H1 (cell line): ENCODE data around the gene LRRC74A. TPM values are rescaled to one million over a fixed set of nuclear protein-coding genes. Genes with fewer than 3 reads are reported as not detected.

Experiments
- CTCF ChIA-PET: fragments of 300-600 bp; sonication (Branson Sonifier 250); formaldehyde crosslinking; loops from one replicate; lab custom pipeline; 2021; ENCODE audit not compliant: partially characterized antibody; lab: Charles Lee
- POLR2A ChIA-PET: fragments of 300-600 bp; sonication (Branson Sonifier 250); formaldehyde crosslinking; loops from one replicate; lab custom pipeline; 2021; ENCODE audit warnings: inconsistent platforms; ENCODE audit not compliant: partially characterized antibody; lab: Charles Lee
- DNase-seq, 2 experiments: peaks; one replicate each; pipeline versions ENCODE4 v3.0.0 to v3.0.0-alpha.2; 2010 to 2022; ENCODE audit warnings: low spot score in 2 of 2, low read depth in 1 of 2, mixed read lengths in 1 of 2
- FAIRE-seq: peaks from 2 replicates; lab custom pipeline; 2011; peaks lifted over from hg19 to GRCh38; lab: Jason Lieb, UNC
- H2AFZ ChIP-seq: 2 replicates; pipeline ENCODE4 v1.8.1; 2012; ENCODE audit warnings: low read length, inconsistent platforms
- H2AK5ac ChIP-seq: 2 replicates; pipeline ENCODE4 v1.6.1; 2013; ENCODE audit warnings: low read depth, low read length
- H2BK120ac ChIP-seq: replicated peaks from 2 replicates; pipeline ENCODE3; 2013; ENCODE audit warnings: low read depth, low read length, inconsistent platforms
- H2BK12ac ChIP-seq: 2 replicates; pipeline ENCODE4 v1.6.1; 2013; ENCODE audit warnings: low read depth, low read length
- H2BK15ac ChIP-seq: 2 replicates; pipeline ENCODE4 v1.6.1; 2013; ENCODE audit warnings: low read length
- H2BK20ac ChIP-seq: 2 replicates; pipeline ENCODE4 v1.6.1; 2013; ENCODE audit warnings: low read length
- H2BK5ac ChIP-seq: 2 replicates; pipeline ENCODE4 v1.6.1; 2013; ENCODE audit warnings: low read depth, low read length
- H3K14ac ChIP-seq: 2 replicates; pipeline ENCODE4 v1.6.1; 2013; ENCODE audit warnings: inconsistent platforms; ENCODE audit not compliant: insufficient read length
- H3K18ac ChIP-seq: 2 replicates; pipeline ENCODE4 v1.6.1; 2013; ENCODE audit warnings: low read length; ENCODE audit errors: extremely low read depth
- H3K23ac ChIP-seq: 2 replicates; pipeline ENCODE4 v1.6.1; 2013; ENCODE audit warnings: inconsistent platforms; ENCODE audit not compliant: insufficient read length
- H3K23me2 ChIP-seq: 2 replicates; pipeline ENCODE4 v1.6.1; 2013; ENCODE audit warnings: low read depth, low read length
- H3K27ac ChIP-seq: 2 replicates; pipeline ENCODE4 v1.6.1; 2011; ENCODE audit warnings: low read depth, low read length, inconsistent platforms
- H3K27me3 ChIP-seq, 4 experiments: replicated peaks in 1 of 4; 1 replicate in 1 of 4; 2 replicates in 3 of 4; pipeline versions ENCODE4 v1.6.1 to v1.8.1; 2011 to 2013; ENCODE audit warnings: low read length in 3 of 4, mild to moderate bottlenecking in 3 of 4, inconsistent platforms in 2 of 4, mixed read lengths in 2 of 4, moderate library complexity in 1 of 4; ENCODE audit not compliant: control insufficient read depth in 3 of 4, insufficient read depth in 3 of 4; ENCODE audit errors: extremely low read depth in 1 of 4
- H3K36me3 ChIP-seq, 4 experiments: 2 replicates each; pipeline versions ENCODE4 v1.6.1 to v1.8.1; 2011 to 2013; ENCODE audit warnings: mild to moderate bottlenecking in 4 of 4, low read length in 3 of 4, moderate library complexity in 2 of 4, control low read depth in 1 of 4, inconsistent platforms in 1 of 4; ENCODE audit not compliant: insufficient read depth in 4 of 4, control insufficient read depth in 2 of 4
- H3K4ac ChIP-seq: replicated peaks from 2 replicates; pipeline ENCODE3; 2013; ENCODE audit warnings: low read length, low read depth, mixed read lengths, inconsistent platforms; ENCODE audit not compliant: insufficient read length
- H3K4me1 ChIP-seq, 4 experiments: replicated peaks in 1 of 4; 1 replicate in 1 of 4; 2 replicates in 3 of 4; pipeline versions ENCODE4 v1.6.1 to v1.8.1; 2011 to 2013; ENCODE audit warnings: low read length in 3 of 4, inconsistent platforms in 2 of 4, mixed read lengths in 1 of 4; ENCODE audit not compliant: insufficient read depth in 4 of 4, control insufficient read depth in 3 of 4
- H3K4me2 ChIP-seq, 2 experiments: 2 replicates each; pipeline versions ENCODE4 v1.6.1 to v1.8.1; 2011 to 2013; ENCODE audit warnings: low read depth in 2 of 2, low read length in 2 of 2, control low read depth in 1 of 2, inconsistent platforms in 1 of 2, mild to moderate bottlenecking in 1 of 2; ENCODE audit not compliant: insufficient read depth in 1 of 2
- H3K4me3 ChIP-seq, 4 experiments: fragments of 200-600, 300-600 bp in 1 of 4; sonication (generic), shearing (Covaris generic), sonication (Bioruptor Twin) in 1 of 4; 2 replicates each; pipeline versions ENCODE4 v1.5.1 to v1.8.1; 2011 to 2016; ENCODE audit warnings: low read length in 4 of 4, low read depth in 3 of 4, control low read depth in 2 of 4, inconsistent platforms in 2 of 4, mild to moderate bottlenecking in 2 of 4, mixed read lengths in 1 of 4, moderate library complexity in 1 of 4; ENCODE audit not compliant: insufficient read depth in 2 of 4; ENCODE audit errors: extremely low read depth in 1 of 4
- H3K56ac ChIP-seq: replicated peaks from 2 replicates; pipeline ENCODE3; 2013; ENCODE audit warnings: low read depth, mild to moderate bottlenecking, mixed read lengths, low read length, inconsistent platforms; ENCODE audit not compliant: insufficient read length
- H3K79me1 ChIP-seq: 2 replicates; pipeline ENCODE4 v1.6.1; 2013; ENCODE audit warnings: low read depth, low read length, control low read depth
- H3K79me2 ChIP-seq, 2 experiments: 2 replicates each; pipeline versions ENCODE4 v1.6.1 to v1.8.1; 2012 to 2013; ENCODE audit warnings: low read length in 2 of 2, mild to moderate bottlenecking in 2 of 2, inconsistent platforms in 1 of 2; ENCODE audit not compliant: insufficient read depth in 2 of 2, control insufficient read depth in 1 of 2
- H3K9ac ChIP-seq, 4 experiments: replicated peaks in 1 of 4; 1 replicate in 1 of 4; 2 replicates in 3 of 4; pipeline versions ENCODE4 v1.6.1 to v1.8.1; 2011 to 2013; ENCODE audit warnings: low read depth in 3 of 4, low read length in 3 of 4, control low read depth in 2 of 4, mild to moderate bottlenecking in 2 of 4, moderate library complexity in 2 of 4, inconsistent platforms in 1 of 4; ENCODE audit errors: extremely low read depth in 1 of 4
- H3K9me3 ChIP-seq, 2 experiments: 2 replicates each; pipeline versions ENCODE4 v1.6.1 to v1.8.1; 2012 to 2013; ENCODE audit warnings: mild to moderate bottlenecking in 2 of 2, moderate library complexity in 2 of 2, control low read depth in 1 of 2, inconsistent platforms in 1 of 2, low read depth in 1 of 2, low read length in 1 of 2, mixed read lengths in 1 of 2; ENCODE audit not compliant: insufficient read depth in 2 of 2
- H4K20me1 ChIP-seq, 2 experiments: replicated peaks in 1 of 2; 2 replicates each; pipeline versions ENCODE3 to v1.8.1; 2011 to 2013; ENCODE audit warnings: inconsistent platforms in 2 of 2, low read length in 2 of 2, mild to moderate bottlenecking in 1 of 2; ENCODE audit not compliant: insufficient read depth in 2 of 2, control insufficient read depth in 1 of 2
- H4K5ac ChIP-seq: 2 replicates; pipeline ENCODE4 v1.6.1; 2013; ENCODE audit warnings: low read length, low read depth, mixed read lengths, inconsistent platforms; ENCODE audit not compliant: insufficient read length
- H4K8ac ChIP-seq: 2 replicates; pipeline ENCODE4 v1.8.0; 2013; ENCODE audit warnings: mild to moderate bottlenecking, moderate library complexity, low read length, inconsistent platforms; ENCODE audit not compliant: insufficient read depth; ENCODE audit errors: extremely low read depth
- H4K91ac ChIP-seq: replicated peaks from 2 replicates; pipeline ENCODE3; 2013; ENCODE audit warnings: low read length, mixed read lengths, inconsistent platforms; ENCODE audit not compliant: insufficient read length
- SIX5 ChIP-seq: IDR thresholded peaks from 2 replicates; pipeline ENCODE4 v1.6.1; 2011; ENCODE audit warnings: mild to moderate bottlenecking, low read depth, low read length
- WGBS, 2 experiments: shearing (Covaris generic) in 1 of 2; methylation state at CpG; one replicate each; pipeline versions ENCODE4 v1.1.6 to v1.1.7; 2013 to 2015; ENCODE audit warnings: low lambda C conversion rate in 2 of 2, mixed read lengths in 2 of 2, inconsistent platforms in 1 of 2, low coverage in 1 of 2, missing lambda C conversion rate in 1 of 2; ENCODE audit not compliant: insufficient replicate concordance in 2 of 2, insufficient coverage in 1 of 2, insufficient read length in 1 of 2; ENCODE audit errors: extremely low coverage in 1 of 2, missing lambda C conversion rate in 1 of 2; 5-methylcytosine and 5-hydroxymethylcytosine counted together
- polyA plus RNA-seq, 7 experiments: library from polyadenylated mRNA; depleted of rRNA in 3 of 7; stranded (reverse) in 5 of 7; unstranded in 2 of 7; fragments of >200 nt in 5 of 7; fragments of 200-250 nt in 2 of 7; gene quantifications; 1 replicate in 5 of 7; 2 replicates in 1 of 7; 4 replicates in 1 of 7; pipeline versions ENCODE4 v1.2.1 to v1.2.3, GENCODE V29; 2011 to 2013; ENCODE audit warnings: missing spikeins in 2 of 7, mixed read lengths in 2 of 7
- total RNA-seq: library from RNA; stranded (reverse); fragmentation: NEBNext Ultra II Directional; extraction: Animal tissue kit (Norgen Biotek cat#: 25700); gene quantifications from 2 replicates; pipeline ENCODE4 v1.2.1, GENCODE V29; 2021

LRRC74A gene
- total and polyA plus RNA-seq, 2 of the 8 experiments (the other 6 are each of a cell fraction or from before 2014, with no cell fraction given): not detected

DNA sequence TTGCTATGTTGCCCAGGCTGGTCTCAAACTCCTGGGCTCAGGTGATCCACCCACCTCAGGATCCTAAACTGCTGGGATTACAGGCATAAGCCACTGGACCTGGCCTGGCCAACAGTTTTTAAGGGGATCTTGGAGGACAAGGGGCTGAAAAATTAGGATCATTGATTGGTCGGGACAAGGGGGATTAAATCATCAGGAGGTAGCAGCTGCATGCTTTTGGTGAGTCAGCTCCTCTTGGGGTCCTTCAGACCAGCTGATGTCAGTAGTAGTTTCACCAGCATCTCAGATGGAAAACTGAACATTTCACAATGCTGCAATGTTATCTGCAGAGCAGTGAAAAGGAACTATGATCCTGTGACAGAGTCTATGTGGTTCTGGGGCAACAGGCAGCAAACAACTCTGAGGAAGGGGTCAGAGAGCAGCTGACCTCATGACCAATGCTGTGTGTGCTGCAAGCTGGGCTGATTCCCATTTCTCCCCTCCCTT is 6.3 kb downstream of the LRRC74A start:
- Histone ChIP-seq H2BK12ac (no peak overlapping the region), H3K36me3 (no peaks in the 10 kb centered on the region), H3K9me3 (no peaks in the 10 kb centered on the region), H3K9ac (no peak overlapping the region), H3K18ac (no peak overlapping the region), H3K27me3 (no peaks in the 10 kb centered on the region), H3K23ac (no peak overlapping the region), H4K8ac (no peak overlapping the region), H3K23me2 (no peaks in the 10 kb centered on the region), H4K91ac (no peak overlapping the region), H2BK5ac (no peak overlapping the region), H4K20me1 (no peaks in the 10 kb centered on the region), H2AFZ (no peak overlapping the region), H2BK120ac (no peak overlapping the region), H3K79me1 (no peaks in the 10 kb centered on the region), H3K79me2 (no peaks in the 10 kb centered on the region), H3K4me2 (no peak overlapping the region), H2BK20ac (no peak overlapping the region), H3K27ac (no peak overlapping the region), H3K56ac (no peak overlapping the region), H2BK15ac (no peak overlapping the region), H3K4ac (no peak overlapping the region), H2AK5ac (no peak overlapping the region), H3K14ac (no peak overlapping the region), H4K5ac (no peak overlapping the region), H3K4me1 (peaks cover 3 to 22% (median 10%) of the 10 kb centered on the region in 4 experiments), H3K4me3 (no peak overlapping the region)
- ChIA-PET POLR2A (interaction anchor here (1.2 kb wide), 1 partner anchor 13 kb away, joined by 3 read pairs; no protein-coding TSS in a partner anchor), CTCF (interaction anchor here (0.9 kb wide), 1 partner anchor 43 kb away, joined by 3 read pairs; no protein-coding TSS in a partner anchor)
- FAIRE-seq (no peak), DNase-seq (no peak)
- 82% methylated on average over 1 of the region's 1 CpG; no CpG with 5 or more reads in 1 of the 2 experiments for WGBS, 2 experiments
- no peak for TF ChIP-seq SIX5
